Esophagus muscularis mucosa (tissue), 3 donors: Measurements from ENCODE around the gene MRPS25.

Source experiments
- CTCF ChIP-seq, 3 experiments: fragments of 200-600 bp in 2 of 3; fragments of 450-650 bp in 1 of 3; sonication (generic) in 2 of 3; IDR thresholded peaks; one replicate each; pipeline ENCODE4 v1.5.1; 2017 to 2019; ENCODE audit warnings: antibody characterized with exemption in 3 of 3, mild to moderate bottlenecking in 2 of 3, moderate library complexity in 1 of 3
- POLR2A ChIP-seq: fragments of 450-650 bp; IDR thresholded peaks from one replicate; pipeline ENCODE4 v1.6.1; 2017; ENCODE audit warnings: antibody characterized with exemption, moderate library complexity, mild to moderate bottlenecking, low read depth

- TF ChIP-seq POLR2A (no peak), CTCF (IDR thresholded peaks at IDR 0.05) (no peak)
Measured at GRCh38 chr3:15113884-15114283, 48.8 kb upstream of the MRPS25 start.
